RWPE1 (cell line): ENCODE data around the gene TTC3.

Source experiments
- CTCF ChIA-PET: fragments of 350-600 bp; sonication (Branson Sonifier 250); formaldehyde crosslinking; extraction: SDS; loops from one replicate; lab custom pipeline; 2021; lab: Yijun Ruan, JAX
- POLR2A ChIA-PET: fragments of 400-600 bp; formaldehyde crosslinking; extraction: SDS; loops from one replicate; lab custom pipeline; 2020; ENCODE audit warnings: antibody characterized with exemption; ENCODE audit not compliant: low non-redundant PET; lab: Yijun Ruan, JAX
- DNase-seq: peaks from one replicate; pipeline ENCODE4 v3.0.0; 2012; ENCODE audit warnings: low spot score
- H3K27ac ChIP-seq: fragments of 450-650 bp; 2 replicates; pipeline ENCODE4 v1.5.1; 2017
- CTCF ChIP-seq: fragments of 450-650 bp; conservative IDR thresholded peaks from 2 replicates; pipeline ENCODE4 v1.5.1; 2017; ENCODE audit warnings: low read depth, mild to moderate bottlenecking

Gene TTC3

GRCh38 chr21:37075214-37075770 is 2.2 kb downstream of the TTC3 start:
- ChIA-PET POLR2A (interaction anchor here (0.6 kb wide), 1 partner anchor 723 kb away, joined by 5 read pairs; no protein-coding TSS in a partner anchor), CTCF (no interaction called here)
- no peak for DNase-seq
- H3K27ac ChIP-seq: no peak overlapping the region
- TF ChIP-seq CTCF: no peak

DNA sequence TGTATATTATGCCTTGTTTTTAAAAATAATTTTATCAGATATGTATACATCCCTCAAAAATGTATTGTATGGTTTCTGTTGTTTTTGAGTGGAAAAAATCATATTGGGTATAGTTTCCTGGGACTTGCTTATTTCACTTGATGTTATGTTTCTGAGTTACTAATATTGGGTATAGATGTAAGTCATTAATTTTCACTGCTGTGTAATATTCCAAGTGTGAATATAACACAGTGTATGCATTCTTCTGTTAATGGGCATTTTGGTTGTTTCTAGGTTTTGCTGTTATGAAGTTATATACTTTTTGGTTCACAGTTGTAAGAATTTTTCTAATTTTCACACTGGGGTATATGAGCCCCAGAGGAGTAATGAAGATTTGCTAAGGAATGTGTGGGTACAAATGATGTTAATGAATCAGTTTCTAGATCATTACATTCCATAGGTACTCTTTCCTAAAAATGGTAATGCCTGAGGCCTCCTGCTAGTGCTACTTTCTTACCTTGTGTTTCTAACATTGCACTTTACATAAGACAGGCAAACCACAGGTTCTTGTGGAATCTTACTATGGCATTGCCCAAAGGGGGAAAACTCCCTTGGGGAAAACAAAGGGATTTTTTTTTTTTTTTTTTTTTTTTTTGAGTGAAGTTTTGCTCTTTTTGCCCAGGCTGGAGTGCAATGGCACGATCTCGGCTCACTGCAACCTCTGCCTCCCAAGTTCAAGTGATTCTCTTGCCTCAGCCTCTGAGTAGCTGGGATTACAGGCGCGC is 3.2 kb downstream of the TTC3 start:
- TF ChIP-seq CTCF: no peak
- DNase-seq: no peak
- no peak overlapping the region for H3K27ac ChIP-seq
- ChIA-PET CTCF (no interaction called here), POLR2A (no interaction called here)

DNA sequence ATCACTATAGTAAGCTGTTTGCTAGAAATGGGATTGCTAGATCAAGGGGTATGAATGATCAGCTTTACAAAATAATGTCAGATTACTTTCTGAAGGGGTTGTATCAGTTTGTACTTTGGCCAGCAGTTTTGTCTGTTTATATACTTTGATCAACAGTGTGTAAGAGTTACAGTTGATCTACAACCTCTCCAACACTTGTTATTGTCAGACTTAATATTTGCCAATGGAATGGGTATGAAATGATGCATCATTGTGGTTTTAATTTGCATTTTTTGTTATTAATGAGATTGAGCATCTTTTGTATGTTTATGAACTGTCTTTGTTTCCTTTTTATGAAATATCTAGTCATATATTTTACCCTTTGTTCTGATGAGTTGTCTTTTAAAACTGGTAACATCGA is 4.3 kb downstream of the TTC3 start:
- no peak for TF ChIP-seq CTCF
- no peak overlapping the region for H3K27ac ChIP-seq
- CTCF ChIA-PET: no interaction called here
- POLR2A ChIA-PET: no interaction called here
- no peak for DNase-seq

DNA sequence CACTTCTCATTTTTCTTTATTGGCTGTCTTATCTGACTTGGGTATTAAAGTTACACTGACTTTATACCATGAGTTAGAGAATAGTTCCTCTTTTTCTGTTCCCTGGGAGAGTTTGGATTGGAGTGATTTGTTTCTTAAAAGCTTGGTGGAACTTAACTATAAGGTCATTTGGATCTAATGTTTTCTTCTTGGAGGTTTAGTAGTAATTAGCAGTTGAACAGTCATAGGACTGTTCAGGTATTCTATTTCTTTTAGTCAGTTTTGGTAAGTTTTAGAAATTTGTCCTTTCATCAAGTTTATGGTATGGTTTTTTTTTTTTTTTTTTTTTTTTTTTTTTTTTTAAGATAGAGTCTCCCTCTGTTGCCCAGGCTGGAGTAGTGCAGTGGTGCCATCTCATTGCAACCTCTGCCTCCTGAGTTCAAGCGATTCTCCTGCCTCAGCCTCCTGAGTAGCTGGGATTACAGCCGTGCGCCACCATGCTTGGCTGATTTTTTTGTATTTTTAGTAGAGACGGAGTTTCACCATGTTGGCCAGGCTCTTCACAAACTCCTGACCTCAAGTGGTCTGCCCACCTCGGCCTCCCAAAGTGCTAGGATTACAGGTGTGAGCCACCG is 6.3 kb downstream of the TTC3 start:
- TF ChIP-seq CTCF: no peak
- ChIA-PET CTCF (interaction anchor here (0.6 to 0.7 kb wide), 3 partner anchors 17 to 354 kb away, joined by 3 read pairs; no protein-coding TSS in a partner anchor), POLR2A (no interaction called here)
- no peak overlapping the region for H3K27ac ChIP-seq
- DNase-seq: no peak

DNA sequence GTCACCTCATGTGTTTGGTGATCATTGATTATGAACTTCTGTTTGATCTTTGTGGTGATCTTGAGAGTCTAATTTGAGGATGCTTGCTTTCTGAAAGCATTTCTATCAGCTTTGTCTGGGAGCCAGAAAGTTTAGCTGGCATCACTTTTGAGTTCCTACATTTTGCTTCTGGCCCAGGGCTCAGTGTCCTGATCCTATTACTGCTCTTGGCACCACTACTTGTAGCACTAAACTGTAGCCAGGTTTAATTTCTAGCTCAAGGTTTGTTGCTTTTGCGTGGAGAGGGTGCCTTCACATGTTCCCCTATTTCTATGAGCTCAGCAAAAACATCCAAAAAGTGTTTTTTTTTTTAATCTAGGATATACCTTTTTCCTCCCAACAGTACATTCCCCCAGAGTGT is 9.3 kb downstream of the TTC3 start:
- CTCF ChIA-PET: no interaction called here
- POLR2A ChIA-PET: interaction anchor here (0.6 kb wide), 1 partner anchor 496 kb away, joined by 4 read pairs; no protein-coding TSS in a partner anchor
- no peak overlapping the region for H3K27ac ChIP-seq
- DNase-seq: no peak
- no peak for TF ChIP-seq CTCF

- ChIA-PET POLR2A (no interaction called here), CTCF (no interaction called here)
- no peak overlapping the region for H3K27ac ChIP-seq
- TF ChIP-seq CTCF: no peak
- DNase-seq: no peak
Measured at GRCh38 chr21:37082856-37083528, 9.9 kb downstream of the TTC3 start.
